Measurements from ENCODE around the gene NUP160.

DNA sequence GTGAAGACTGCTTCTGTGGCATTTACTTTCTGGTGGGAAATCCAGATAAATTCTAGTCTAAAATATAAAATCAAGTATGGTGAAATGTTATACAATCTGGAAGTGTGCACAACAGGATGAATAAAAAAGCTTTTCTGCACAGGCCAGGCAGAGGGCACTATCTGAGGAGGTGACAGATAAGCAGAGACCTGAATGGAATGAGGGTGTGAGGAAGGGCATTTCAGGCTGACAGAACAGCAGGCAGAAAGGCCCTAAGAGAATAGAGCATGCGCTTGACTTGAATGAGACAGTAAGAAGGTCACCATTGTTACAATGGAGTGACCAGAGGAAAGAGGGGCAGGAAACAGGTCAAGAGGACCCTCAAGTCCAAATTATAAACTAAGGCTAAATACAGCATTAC is 47.4 kb downstream of the NUP160 start:
- TF ChIP-seq EP300 (IDR thresholded peaks at IDR 0.05; ENCODE audit: low read depth) (no peak), POLR2AphosphoS5 (IDR thresholded peaks at IDR 0.05) (no peak), POLR2A (IDR thresholded peaks at IDR 0.05) (no peak)
- TF ChIP-seq, protein P1, sequence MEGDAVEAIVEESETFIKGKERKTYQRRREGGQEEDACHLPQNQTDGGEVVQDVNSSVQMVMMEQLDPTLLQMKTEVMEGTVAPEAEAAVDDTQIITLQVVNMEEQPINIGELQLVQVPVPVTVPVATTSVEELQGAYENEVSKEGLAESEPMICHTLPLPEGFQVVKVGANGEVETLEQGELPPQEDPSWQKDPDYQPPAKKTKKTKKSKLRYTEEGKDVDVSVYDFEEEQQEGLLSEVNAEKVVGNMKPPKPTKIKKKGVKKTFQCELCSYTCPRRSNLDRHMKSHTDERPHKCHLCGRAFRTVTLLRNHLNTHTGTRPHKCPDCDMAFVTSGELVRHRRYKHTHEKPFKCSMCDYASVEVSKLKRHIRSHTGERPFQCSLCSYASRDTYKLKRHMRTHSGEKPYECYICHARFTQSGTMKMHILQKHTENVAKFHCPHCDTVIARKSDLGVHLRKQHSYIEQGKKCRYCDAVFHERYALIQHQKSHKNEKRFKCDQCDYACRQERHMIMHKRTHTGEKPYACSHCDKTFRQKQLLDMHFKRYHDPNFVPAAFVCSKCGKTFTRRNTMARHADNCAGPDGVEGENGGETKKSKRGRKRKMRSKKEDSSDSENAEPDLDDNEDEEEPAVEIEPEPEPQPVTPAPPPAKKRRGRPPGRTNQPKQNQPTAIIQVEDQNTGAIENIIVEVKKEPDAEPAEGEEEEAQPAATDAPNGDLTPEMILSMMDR (IDR thresholded peaks at IDR 0.05): no peak
